Measurements from ENCODE around the gene EPB41L2. TPM values are rescaled to one million over a fixed set of nuclear protein-coding genes. Genes with fewer than 3 reads are reported as not detected.
"Not testable (repeated sequence)": the region's sequence is repeated elsewhere in the genome, so short reads cannot be mapped to it uniquely, and the experiment has no call there.

The EPB41L2 gene
- total RNA-seq, 1 donor from 2014 or later, result 38.3 TPM

DNA sequence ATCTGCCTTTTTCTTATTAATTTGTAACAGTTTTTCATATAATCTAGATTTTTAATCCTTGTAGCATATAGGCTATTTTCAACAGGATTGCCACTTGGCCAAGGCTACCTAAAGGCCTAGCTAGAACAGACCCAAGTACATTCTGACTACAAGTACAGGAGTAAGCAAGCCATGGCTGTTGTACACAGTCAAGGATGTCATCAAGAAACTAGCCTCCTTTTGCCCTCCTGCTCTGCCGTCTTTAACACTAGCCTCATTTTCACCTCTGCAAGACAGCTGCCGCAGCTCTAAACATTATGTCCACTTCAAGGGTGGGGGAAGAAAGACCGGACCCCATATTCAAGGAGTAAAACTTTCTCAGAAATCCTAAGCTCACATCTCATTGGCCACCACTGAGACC, 45.1 kb downstream of the EPB41L2 start:
- TF ChIP-seq, protein P1, sequence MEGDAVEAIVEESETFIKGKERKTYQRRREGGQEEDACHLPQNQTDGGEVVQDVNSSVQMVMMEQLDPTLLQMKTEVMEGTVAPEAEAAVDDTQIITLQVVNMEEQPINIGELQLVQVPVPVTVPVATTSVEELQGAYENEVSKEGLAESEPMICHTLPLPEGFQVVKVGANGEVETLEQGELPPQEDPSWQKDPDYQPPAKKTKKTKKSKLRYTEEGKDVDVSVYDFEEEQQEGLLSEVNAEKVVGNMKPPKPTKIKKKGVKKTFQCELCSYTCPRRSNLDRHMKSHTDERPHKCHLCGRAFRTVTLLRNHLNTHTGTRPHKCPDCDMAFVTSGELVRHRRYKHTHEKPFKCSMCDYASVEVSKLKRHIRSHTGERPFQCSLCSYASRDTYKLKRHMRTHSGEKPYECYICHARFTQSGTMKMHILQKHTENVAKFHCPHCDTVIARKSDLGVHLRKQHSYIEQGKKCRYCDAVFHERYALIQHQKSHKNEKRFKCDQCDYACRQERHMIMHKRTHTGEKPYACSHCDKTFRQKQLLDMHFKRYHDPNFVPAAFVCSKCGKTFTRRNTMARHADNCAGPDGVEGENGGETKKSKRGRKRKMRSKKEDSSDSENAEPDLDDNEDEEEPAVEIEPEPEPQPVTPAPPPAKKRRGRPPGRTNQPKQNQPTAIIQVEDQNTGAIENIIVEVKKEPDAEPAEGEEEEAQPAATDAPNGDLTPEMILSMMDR (conservative IDR thresholded peaks at IDR 0.05; ENCODE audit: low read depth, low read length), result no peak
- no peak for DNase-seq (ENCODE audit: low read depth)
- no peak overlapping the region for H3K4me3 ChIP-seq (ENCODE audit: low read depth, low read length)

DNA sequence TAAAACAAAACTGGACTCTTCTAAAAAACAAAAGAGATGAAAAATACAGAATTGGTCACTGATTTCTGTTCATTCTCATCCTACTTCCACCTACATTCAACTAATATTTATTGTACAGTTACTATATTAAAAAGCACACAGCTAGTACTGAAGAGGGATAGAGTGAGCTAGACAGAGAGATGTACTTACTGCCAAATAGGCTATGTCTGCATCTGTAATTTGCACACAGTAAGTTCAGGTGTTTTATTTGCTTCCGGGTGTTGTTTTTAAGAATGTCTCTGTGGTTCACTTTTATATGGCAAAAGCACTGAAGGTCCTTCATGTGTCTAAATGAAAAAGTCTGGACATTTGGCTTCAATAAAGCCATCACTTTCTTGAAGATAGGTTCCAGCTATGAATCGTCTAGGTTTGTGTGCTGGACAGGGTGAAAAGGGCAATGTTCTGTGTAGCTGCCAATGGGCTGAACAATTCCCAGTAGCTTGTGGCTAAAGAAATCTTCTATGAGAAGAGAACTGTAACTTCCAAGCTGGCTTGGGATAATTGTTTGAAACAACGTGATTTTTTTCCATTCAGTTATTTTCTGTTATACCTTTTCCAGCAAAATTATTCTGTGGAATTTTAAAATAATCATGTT, 47.3 kb downstream of the EPB41L2 start:
- TF ChIP-seq, protein P1 (conservative IDR thresholded peaks at IDR 0.05; ENCODE audit: low read depth, low read length), result no peak
- H3K4me3 ChIP-seq (ENCODE audit: low read depth, low read length), result no peak overlapping the region
- DNase-seq (ENCODE audit: low read depth), result no peak

- no peak for DNase-seq (ENCODE audit: low read depth)
- TF ChIP-seq, protein P1 (conservative IDR thresholded peaks at IDR 0.05; ENCODE audit: low read depth, low read length), result no peak
- no peak overlapping the region for H3K4me3 ChIP-seq (ENCODE audit: low read depth, low read length)
Measured at GRCh38 chr6:131015025-131015591, 47.9 kb downstream of the EPB41L2 start.

GRCh38 chr6:131014080-131014776, 48.8 kb downstream of the EPB41L2 start:
- TF ChIP-seq, protein P1 (conservative IDR thresholded peaks at IDR 0.05; ENCODE audit: low read depth, low read length), result no peak
- no peak for DNase-seq (ENCODE audit: low read depth)
- no peak overlapping the region for H3K4me3 ChIP-seq (ENCODE audit: low read depth, low read length)

DNA sequence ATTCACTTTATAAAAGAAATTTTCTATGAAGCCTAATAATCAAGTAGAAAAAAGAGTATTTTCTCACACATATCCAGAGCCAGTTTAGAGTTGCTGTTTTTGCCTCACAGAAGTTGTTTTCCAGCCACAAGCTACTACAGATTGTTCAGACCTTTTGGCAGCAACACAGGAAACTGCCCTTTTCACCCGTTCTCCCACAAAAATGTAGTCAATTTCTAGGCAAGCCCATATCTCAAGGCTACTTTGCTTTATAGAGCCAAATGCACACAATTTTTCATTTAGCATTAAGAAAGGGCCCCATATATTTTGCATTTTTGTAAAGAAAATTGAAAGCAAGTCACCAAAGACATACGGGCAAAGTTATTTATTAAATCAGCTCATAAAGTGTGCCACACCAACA, 49.5 kb downstream of the EPB41L2 start:
- peak overlapping the region; percentile 25 for H3K4me3 ChIP-seq (ENCODE audit: low read depth, low read length)
- DNase-seq (ENCODE audit: low read depth), result no peak
- TF ChIP-seq, protein P1 (conservative IDR thresholded peaks at IDR 0.05; ENCODE audit: low read depth, low read length), result no peak

- TF ChIP-seq, protein P1 (conservative IDR thresholded peaks at IDR 0.05; ENCODE audit: low read depth, low read length), result no peak
- no peak for DNase-seq (ENCODE audit: low read depth)
Measured at GRCh38 chr6:131009790-131010189, 53.3 kb downstream of the EPB41L2 start.

DNA sequence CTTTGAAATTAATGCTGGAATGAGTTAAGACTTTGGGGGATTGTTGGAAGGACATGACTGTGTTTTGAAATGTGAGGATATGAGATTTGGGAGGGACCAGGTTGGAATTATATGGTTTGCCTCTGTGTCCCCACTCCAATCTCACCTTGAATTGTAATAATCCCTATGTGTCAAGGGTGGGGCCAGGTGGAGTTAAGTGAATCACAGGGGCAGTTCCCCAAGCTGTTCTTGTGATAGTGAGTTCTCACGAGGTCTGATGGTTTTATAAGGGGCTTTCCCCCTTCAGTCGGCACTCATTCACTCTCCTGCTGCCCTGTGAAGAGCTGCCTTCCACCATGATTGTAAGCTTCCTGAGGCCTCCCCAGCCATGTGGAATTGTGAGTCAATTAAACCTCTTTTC, 54.1 kb downstream of the EPB41L2 start:
- not testable (repeated sequence) for H3K4me3 ChIP-seq (ENCODE audit: low read depth, low read length); DNase-seq (ENCODE audit: low read depth)

More at GRCh38 chr6:131009790-131010189, 53.3 kb downstream of the EPB41L2 start:
- no peak overlapping the region for H3K4me3 ChIP-seq (ENCODE audit: low read depth, low read length)

GRCh38 chr6:131007964-131008363, 55.1 kb downstream of the EPB41L2 start:
- H3K4me3 ChIP-seq (ENCODE audit: low read depth, low read length); DNase-seq (ENCODE audit: low read depth): not testable (repeated sequence)

Measured in epithelial cell of proximal tubule (primary cell).